Heart left ventricle (tissue), 16 donors: ENCODE measurements around the gene PEAK1. TPM values are rescaled to one million over a fixed set of nuclear protein-coding genes. Genes with fewer than 3 reads are reported as not detected.

Experiments used
- ATAC-seq, 4 donors: fragments of 200-7000 bp; cut with Tn5 transposase; one replicate each; pipeline ENCODE4 v1.9.1; 2020 to 2022; ENCODE audit warnings: moderate library complexity in 4 of 4, mild to moderate bottlenecking in 3 of 4, moderate number of reproducible peaks in 1 of 4
- DNase-seq, 5 donors: peaks; one replicate each; pipeline ENCODE4 v3.0.0-alpha.2; 2020
- H3K27ac ChIP-seq, 12 donors: fragments of 200-600 bp; sonication (generic) in 4 of 12; one replicate each; pipeline versions ENCODE4 v1.5.0 to v1.8.0; 2016 to 2022; ENCODE audit warnings: mild to moderate bottlenecking in 2 of 12
- H3K27me3 ChIP-seq, 9 donors: fragments of 200-600 bp; sonication (generic) in 2 of 9; one replicate each; pipeline versions ENCODE4 v1.5.1 to v1.8.0; 2016 to 2022; ENCODE audit warnings: mild to moderate bottlenecking in 3 of 9
- H3K36me3 ChIP-seq, 9 donors: fragments of 200-600 bp; sonication (generic) in 2 of 9; one replicate each; pipeline versions ENCODE4 v1.5.0 to v1.8.0; 2018 to 2022; ENCODE audit warnings: mild to moderate bottlenecking in 2 of 9
- H3K4me1 ChIP-seq, 12 donors: fragments of 200-600 bp; sonication (generic) in 4 of 12; one replicate each; pipeline versions ENCODE4 v1.5.0 to v1.8.0; 2016 to 2022; ENCODE audit warnings: mild to moderate bottlenecking in 3 of 12
- H3K4me3 ChIP-seq, 12 donors: fragments of 200-600 bp; sonication (generic) in 4 of 12; one replicate each; pipeline versions ENCODE4 v1.5.0 to v1.8.0; 2017 to 2022; ENCODE audit warnings: mild to moderate bottlenecking in 9 of 12, moderate library complexity in 4 of 12
- H3K9me3 ChIP-seq, 12 donors: fragments of 200-600 bp; sonication (generic) in 4 of 12; one replicate each; pipeline versions ENCODE4 v1.5.0 to v1.8.0; 2016 to 2022; ENCODE audit warnings: mild to moderate bottlenecking in 1 of 12
- POLR2A ChIP-seq, 2 donors: fragments of 450-650 bp; IDR thresholded peaks; one replicate each; pipeline ENCODE4 v1.6.1; 2017; ENCODE audit warnings: antibody characterized with exemption in 2 of 2, mild to moderate bottlenecking in 2 of 2, moderate library complexity in 2 of 2
- WGBS, 4 donors: extraction: QIAGEN DNeasy Blood & Tissue Kit in 2 of 4; methylation state at CpG; one replicate each; pipeline versions ENCODE4 v1.1.5 to v1.1.7; 2013 to 2018; 5-methylcytosine and 5-hydroxymethylcytosine counted together
- intact Hi-C, 10 donors: fragments of 100-400 bp; cut with DNase I; formaldehyde crosslinking; loops; one replicate each; pipeline versions ENCODE4 v1.11.1 to v1.14.2; 2022
- polyA plus RNA-seq, 2 donors: library from polyadenylated mRNA; stranded (reverse); fragments of 200-250 nt; gene quantifications; one replicate each; pipeline ENCODE4 v1.2.3, GENCODE V29; 2013
- total RNA-seq, 9 donors: library from RNA; depleted of rRNA in 2 of 9; stranded (reverse); fragments of >200 nt in 2 of 9; fragmentation: NEBNext Ultra II Directional in 3 of 9; extraction: Animal tissue kit (Norgen Biotek cat#: 25700) in 3 of 9; gene quantifications; one replicate each; pipeline versions ENCODE4 v1.1.0 to v1.2.4, GENCODE V29; 2016 to 2023
- TF ChIP-seq, protein P1 (sequence below), 12 donors: fragments of 200-600 bp; sonication (generic) in 4 of 12; IDR thresholded peaks; one replicate each; pipeline versions ENCODE4 v1.5.0 to v1.8.0; 2018 to 2022; ENCODE audit warnings: antibody characterized with exemption in 12 of 12, mild to moderate bottlenecking in 5 of 12
- donor health status: ischemic (EF 13 %, LVEDD 7.1; RV severe dilation, severe dysfunction).
- donor health status: healthy with polysubstance abuse.
- donor health status: DM: no; HTN: yes; CAD: no.
- donor health status: DM: no; HTN: no; CAD: no.
- donor health status: ischemic (EF 25% LVEDD 6.9; RV normal size, moderate dysfunction).
- donor health status: ischemic (EF 25% LVEDD 5.7; RV mildly dilated, moderate dysfunction).
- donor health status: healthy.
- donor health status: DM: yes; HTN: yes; CAD: no.
- donor health status: ischemic (EF 35%, LVEDD 5.7; RV mildly dilated, moderate dysfunction).
- donor health status: nonischemic (EF 11% LVEDD 7.7; RV severe dilation, severe dysfunction).
- donor health status: DM: yes; HTN: yes; CAD: no.
- donor health status: PGD.
- donor health status: ischemic (EF 29% LVEDD 5.4; RV normal size, mild dysfunction).
- donor health status: nonischemic (EF 23%, LVEDD 6.1; RV moderate dilation, normal function).

Gene PEAK1
- total and polyA plus RNA-seq, 11 donors = 12.8 to 139 (median 86.3) TPM

DNA sequence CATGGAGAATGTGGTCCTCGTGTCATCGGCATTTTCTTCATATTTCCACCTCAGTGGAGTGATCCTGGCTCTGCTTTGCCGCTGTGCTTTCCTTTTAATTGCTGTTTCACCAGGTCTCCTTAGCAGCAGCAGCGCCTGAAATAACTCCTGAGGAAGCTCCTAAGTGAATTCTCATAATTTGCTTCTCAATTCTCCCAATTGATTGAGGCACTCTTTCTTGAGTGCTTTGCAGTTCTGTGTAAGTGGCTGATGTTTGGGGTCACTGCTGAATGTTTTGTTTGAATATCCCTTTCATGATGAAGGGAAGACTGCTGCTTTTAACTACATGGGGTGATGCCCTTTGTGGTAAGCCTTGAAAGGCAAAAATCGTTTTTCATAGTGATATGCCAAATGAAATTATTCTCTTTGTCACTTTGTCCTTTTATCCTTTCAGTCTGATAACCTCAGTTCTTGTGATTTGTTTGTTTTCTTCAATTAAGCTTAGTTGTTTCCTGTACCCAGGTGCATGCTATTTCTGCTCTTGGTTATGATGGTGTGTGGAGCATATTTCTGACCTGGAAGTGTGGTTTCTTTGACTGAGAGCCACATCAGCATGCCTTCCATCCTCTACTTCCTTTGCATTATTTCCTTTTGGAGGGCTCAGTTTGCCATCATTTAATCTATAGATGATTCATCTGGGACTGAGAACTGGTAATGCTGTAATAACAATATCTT, 37.4 kb upstream of the PEAK1 start:
- H3K27ac ChIP-seq = peak overlapping the region in 9 of 12 donors; percentile 2 to 79 (median 59)
- no peak overlapping the region for H3K4me3 ChIP-seq
- peaks cover 0 to 30% (median 18%) of the 10 kb centered on the region in 9 donors for H3K36me3 ChIP-seq
- H3K4me1 ChIP-seq = peaks cover 3 to 73% (median 52%) of the 10 kb centered on the region in 12 donors
- 47 to 60% (median 56%) methylated on average over 5 of the region's 5 CpGs for WGBS, 4 donors
- TF ChIP-seq, protein P1, sequence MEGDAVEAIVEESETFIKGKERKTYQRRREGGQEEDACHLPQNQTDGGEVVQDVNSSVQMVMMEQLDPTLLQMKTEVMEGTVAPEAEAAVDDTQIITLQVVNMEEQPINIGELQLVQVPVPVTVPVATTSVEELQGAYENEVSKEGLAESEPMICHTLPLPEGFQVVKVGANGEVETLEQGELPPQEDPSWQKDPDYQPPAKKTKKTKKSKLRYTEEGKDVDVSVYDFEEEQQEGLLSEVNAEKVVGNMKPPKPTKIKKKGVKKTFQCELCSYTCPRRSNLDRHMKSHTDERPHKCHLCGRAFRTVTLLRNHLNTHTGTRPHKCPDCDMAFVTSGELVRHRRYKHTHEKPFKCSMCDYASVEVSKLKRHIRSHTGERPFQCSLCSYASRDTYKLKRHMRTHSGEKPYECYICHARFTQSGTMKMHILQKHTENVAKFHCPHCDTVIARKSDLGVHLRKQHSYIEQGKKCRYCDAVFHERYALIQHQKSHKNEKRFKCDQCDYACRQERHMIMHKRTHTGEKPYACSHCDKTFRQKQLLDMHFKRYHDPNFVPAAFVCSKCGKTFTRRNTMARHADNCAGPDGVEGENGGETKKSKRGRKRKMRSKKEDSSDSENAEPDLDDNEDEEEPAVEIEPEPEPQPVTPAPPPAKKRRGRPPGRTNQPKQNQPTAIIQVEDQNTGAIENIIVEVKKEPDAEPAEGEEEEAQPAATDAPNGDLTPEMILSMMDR (IDR thresholded peaks at IDR 0.05) = no peak
- no peak for TF ChIP-seq POLR2A (IDR thresholded peaks at IDR 0.05)
- no peak for DNase-seq
- ATAC-seq = no peak
- H3K9me3 ChIP-seq = no peaks in the 10 kb centered on the region
- intact Hi-C loops = loop anchor here in 2 of 10 donors (5.0 kb wide), 1 partner anchor 35 kb away; the partner anchor contains the start of genes HMG20A (in 2 of the 2) and PEAK1 (in 2 of the 2)
- H3K27me3 ChIP-seq = no peaks in the 10 kb centered on the region

DNA sequence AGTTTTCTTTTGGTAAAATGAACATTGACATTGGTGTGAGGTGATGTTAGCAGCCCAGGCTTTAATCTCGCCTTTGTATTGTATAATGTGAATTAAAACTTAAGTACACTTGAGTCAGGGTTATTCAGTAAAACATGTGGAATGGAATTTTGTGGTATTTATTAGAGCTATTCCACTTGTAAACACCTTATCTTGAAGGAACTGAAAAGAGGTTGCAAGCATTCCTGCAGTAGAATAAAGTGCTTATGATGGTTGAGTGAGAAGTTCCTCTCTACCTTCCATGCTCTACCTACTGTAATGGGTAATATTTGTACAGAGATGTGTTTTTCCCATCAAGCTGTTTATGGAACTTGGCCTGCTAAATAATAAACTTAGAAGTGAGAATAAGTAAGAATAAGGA, 36.8 kb upstream of the PEAK1 start:
- TF ChIP-seq POLR2A (IDR thresholded peaks at IDR 0.05) = no peak
- TF ChIP-seq, protein P1 (IDR thresholded peaks at IDR 0.05) = no peak
- Histone ChIP-seq H3K27me3 (no peaks in the 10 kb centered on the region), H3K4me3 (no peak overlapping the region), H3K4me1 (peaks cover 3 to 67% (median 46%) of the 10 kb centered on the region in 12 donors), H3K27ac (peak overlapping the region in 8 of 12 donors; percentile 25 to 79 (median 64)), H3K36me3 (peaks cover 0 to 30% (median 18%) of the 10 kb centered on the region in 9 donors), H3K9me3 (no peaks in the 10 kb centered on the region)
- DNase-seq (no peak), ATAC-seq (no peak)
- WGBS, 4 donors = 96 to 99% (median 97%) methylated on average over 1 of the region's 1 CpG
- intact Hi-C loops = loop anchor here in 2 of 10 donors (5.0 kb wide), 1 partner anchor 34 kb away; the partner anchor contains the start of genes HMG20A (in 2 of the 2) and PEAK1 (in 2 of the 2)

- H3K36me3 ChIP-seq = peaks cover 0 to 31% (median 18%) of the 10 kb centered on the region in 9 donors
- intact Hi-C loops = loop anchor here in 2 of 10 donors (5.0 kb wide), 1 partner anchor 34 kb away; the partner anchor contains the start of genes HMG20A (in 2 of the 2) and PEAK1 (in 2 of the 2)
- no peak overlapping the region for H3K4me3 ChIP-seq
- H3K27ac ChIP-seq = peak overlapping the region; percentile 25 to 79 (median 62)
- H3K27me3 ChIP-seq = no peaks in the 10 kb centered on the region
- H3K9me3 ChIP-seq = no peaks in the 10 kb centered on the region
- H3K4me1 ChIP-seq = peaks cover 3 to 58% (median 42%) of the 10 kb centered on the region in 12 donors
- DNase-seq (peak in 3 of 5 donors; percentile 28 to 42 (median 28)), ATAC-seq (peak; percentile 61 to 87 (median 82))
- TF ChIP-seq, protein P1 (IDR thresholded peaks at IDR 0.05) = no peak
- no peak for TF ChIP-seq POLR2A (IDR thresholded peaks at IDR 0.05)
- WGBS, 4 donors = 17 to 32% (median 23%) methylated on average over 3 of the region's 3 CpGs
These were observed 35.9 kb upstream of the PEAK1 start for GRCh38 chr15:77455696-77456321.

GRCh38 chr15:77454951-77455350, 35.0 kb upstream of the PEAK1 start:
- H3K27ac ChIP-seq = peak overlapping the region in 11 of 12 donors; percentile 25 to 79 (median 62)
- intact Hi-C loops = loop anchor here in 2 of 10 donors (5.0 kb wide), 1 partner anchor 33 kb away; the partner anchor contains the start of genes HMG20A (in 2 of the 2) and PEAK1 (in 2 of the 2)
- no peaks in the 10 kb centered on the region for H3K27me3 ChIP-seq
- peaks cover 3 to 58% (median 42%) of the 10 kb centered on the region in 12 donors for H3K4me1 ChIP-seq
- TF ChIP-seq POLR2A (IDR thresholded peaks at IDR 0.05) = no peak
- TF ChIP-seq, protein P1 (IDR thresholded peaks at IDR 0.05) = no peak
- ATAC-seq = no peak
- DNase-seq = no peak
- no peaks in the 10 kb centered on the region for H3K9me3 ChIP-seq
- H3K36me3 ChIP-seq = peaks cover 0 to 23% (median 15%) of the 10 kb centered on the region in 9 donors
- H3K4me3 ChIP-seq = no peak overlapping the region
